ENCODE data around the gene TMEM135. TPM values are rescaled to one million over a fixed set of nuclear protein-coding genes. Genes with fewer than 3 reads are reported as not detected.
"Not testable (repeated sequence)": the region's sequence is repeated elsewhere in the genome, so short reads cannot be mapped to it uniquely, and the experiment has no call there.

TMEM135 gene
- total RNA-seq, 1 experiment from 2014 or later: 11.0 TPM

DNA sequence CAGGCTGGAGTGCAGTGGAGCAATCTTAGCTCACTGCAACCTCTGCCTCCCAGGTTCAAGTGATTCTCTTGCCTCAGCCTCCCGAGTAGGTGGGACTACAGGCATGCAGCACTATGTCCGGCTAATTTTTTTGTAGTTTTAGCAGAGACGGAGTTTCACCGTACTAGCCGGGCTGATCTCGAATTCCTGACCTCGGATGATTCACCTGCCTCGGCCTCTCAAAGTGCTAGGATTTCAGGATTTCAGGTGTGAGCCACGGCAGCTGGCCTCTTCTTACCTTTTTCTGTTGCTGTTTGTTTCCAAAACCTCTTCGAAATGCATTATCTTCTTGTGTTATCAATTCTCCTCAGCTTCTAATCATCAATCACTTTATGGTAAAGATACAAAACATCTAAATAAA lies 22.1 kb upstream of the TMEM135 start:
- in situ Hi-C loops (cut with HindIII; ENCODE audit: low pct_unique_long_range_greater_than_20kb, low sequenced_read_pairs): no loop called here

DNA sequence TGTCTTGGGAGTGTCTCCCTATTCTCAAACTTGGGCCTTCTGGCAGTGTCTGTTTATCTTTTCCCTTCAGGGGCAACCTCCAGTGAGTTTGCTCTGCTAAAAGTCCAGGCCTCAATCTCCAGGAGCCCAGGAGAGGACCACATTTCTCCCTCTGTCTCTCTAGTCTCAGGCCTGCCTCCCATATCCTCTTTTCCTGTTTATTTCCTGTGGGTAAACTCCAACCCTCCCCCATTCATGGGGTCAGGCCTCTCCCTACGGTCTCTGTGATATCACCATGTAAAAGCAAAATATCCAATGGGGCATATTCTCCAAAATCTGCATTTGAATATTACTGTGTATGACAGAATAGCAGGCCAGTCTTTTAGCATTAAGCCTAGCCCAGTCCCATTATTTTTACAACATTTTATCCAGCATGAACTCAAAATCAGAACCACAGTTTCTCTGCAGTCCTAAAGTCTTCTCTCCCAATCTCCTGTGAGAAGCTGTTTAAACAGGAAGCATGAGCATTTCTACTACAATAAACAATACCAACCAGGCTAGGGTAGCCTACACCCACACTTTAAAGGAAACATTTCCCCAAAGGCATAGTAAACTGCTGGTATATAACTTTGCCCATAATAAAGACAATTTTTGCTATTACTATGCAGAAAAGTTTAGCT lies 18.0 kb upstream of the TMEM135 start:
- DNase-seq (ENCODE audit: low read depth): no peak
- in situ Hi-C loops (cut with HindIII; ENCODE audit: low pct_unique_long_range_greater_than_20kb, low sequenced_read_pairs): no loop called here

More for the DNA sequence above, 22.1 kb upstream of the TMEM135 start:
- no peak for DNase-seq (ENCODE audit: low read depth)

DNA sequence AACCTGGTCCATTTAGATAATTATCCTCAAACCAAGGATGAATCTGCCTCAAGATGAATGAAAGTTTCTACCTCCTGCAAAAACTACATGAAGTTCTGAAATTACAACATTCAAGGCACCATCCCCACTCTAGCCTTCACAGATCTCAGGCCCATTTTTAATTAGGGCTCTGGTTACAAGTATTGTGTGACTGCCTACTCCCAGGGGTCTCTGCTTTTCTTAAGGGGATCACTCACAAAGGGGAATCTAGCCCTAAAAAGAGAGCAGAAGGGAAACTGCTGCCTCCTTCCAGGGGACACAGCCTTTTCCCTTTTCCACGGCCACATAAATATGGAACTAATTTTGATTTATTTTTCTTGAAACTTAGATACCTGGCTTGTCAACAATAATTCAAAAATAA lies 17.4 kb upstream of the TMEM135 start:
- in situ Hi-C loops (cut with HindIII; ENCODE audit: low pct_unique_long_range_greater_than_20kb, low sequenced_read_pairs): no loop called here
- DNase-seq (ENCODE audit: low read depth): no peak

DNA sequence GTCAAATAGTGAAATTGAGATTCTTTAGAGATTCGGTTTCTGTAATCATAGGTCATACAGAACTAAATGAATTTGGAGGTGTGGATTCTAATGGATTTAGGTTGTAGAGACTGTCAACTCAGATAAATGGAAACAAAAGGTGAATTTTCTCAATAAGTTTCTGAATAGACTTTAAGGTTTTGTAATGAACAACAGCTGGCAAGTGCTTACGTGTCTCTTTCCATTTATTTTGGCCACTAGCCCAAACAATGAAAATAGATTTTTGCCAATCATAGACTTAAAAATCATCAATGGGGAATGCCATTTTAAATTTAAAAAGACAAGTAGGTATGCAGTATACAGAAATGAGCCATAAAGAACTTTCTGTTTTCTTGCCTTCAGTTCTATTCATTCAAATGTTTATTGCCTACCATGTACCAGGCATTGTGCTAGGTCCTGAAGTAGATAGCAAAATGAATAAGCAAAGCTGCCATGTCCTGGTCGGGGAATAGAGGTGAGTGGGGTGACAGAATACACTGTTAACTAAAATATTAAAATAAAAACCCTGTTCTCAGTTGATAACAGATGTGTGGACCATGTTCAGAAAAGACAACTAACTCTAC lies 16.9 kb upstream of the TMEM135 start:
- no peak for DNase-seq (ENCODE audit: low read depth)
- in situ Hi-C loops (cut with HindIII; ENCODE audit: low pct_unique_long_range_greater_than_20kb, low sequenced_read_pairs): no loop called here

DNA sequence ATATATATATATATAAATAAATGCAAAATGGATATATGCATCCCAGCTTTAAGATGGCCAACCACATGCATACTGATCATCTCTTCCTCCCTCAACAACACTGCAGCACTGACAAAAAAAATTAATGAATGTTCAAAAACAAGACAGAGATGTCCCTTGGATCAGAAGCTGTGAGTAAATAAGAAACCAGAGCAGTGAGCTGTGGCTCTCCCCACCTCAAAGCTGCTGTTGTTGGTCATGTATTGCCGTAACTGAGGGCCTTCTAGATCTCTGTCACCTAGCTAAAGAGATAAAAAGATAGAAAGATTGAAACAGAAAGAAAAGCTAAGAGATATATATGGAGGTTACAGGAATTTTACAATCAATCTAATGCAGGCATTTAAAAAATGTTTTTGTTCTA lies 15.5 kb upstream of the TMEM135 start:
- DNase-seq (ENCODE audit: low read depth): no peak
- in situ Hi-C loops (cut with HindIII; ENCODE audit: low pct_unique_long_range_greater_than_20kb, low sequenced_read_pairs): no loop called here

DNA sequence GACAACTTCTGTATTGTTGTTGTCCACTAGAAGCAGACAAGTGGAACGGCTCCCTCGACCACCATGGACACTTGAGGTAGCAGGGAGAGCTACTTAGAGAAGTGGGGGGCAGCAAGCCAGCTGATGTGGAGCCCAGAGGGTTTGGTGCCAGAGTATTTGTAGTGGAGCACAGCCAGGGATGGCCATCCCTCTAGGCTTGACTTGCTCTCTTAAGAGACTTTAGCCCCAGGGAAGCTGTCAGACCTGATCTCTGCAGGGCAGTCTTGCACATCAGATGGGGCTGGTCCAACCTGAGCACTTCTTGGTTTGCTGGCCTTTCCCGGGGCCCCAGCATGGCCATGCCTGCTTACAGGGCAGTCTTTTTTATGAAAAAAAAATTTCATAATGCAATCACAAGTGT lies 15.0 kb upstream of the TMEM135 start:
- in situ Hi-C loops (cut with HindIII; ENCODE audit: low pct_unique_long_range_greater_than_20kb, low sequenced_read_pairs): no loop called here

DNA sequence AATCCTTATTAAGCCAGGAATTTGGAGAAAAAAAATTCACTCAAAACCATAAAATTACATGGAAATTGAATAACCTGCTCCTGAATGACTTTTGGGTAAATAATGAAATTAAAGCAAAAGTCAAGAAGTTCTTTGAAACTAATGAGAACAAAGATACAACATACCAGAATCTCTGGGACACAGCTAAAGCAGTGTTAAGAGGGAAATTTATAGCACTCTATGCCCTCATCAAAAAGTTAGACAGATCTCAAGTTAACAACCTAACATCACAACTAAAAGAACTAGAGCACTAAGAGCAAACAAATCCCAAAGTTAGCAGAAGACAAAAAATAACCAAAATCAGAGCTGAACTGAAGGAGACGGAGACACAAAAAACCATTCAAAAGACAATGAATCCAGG lies 11.3 kb upstream of the TMEM135 start:
- in situ Hi-C loops (cut with HindIII; ENCODE audit: low pct_unique_long_range_greater_than_20kb, low sequenced_read_pairs); DNase-seq (ENCODE audit: low read depth): not testable (repeated sequence)

More for the DNA sequence above, 15.0 kb upstream of the TMEM135 start:
- DNase-seq (ENCODE audit: low read depth): no peak

DNA sequence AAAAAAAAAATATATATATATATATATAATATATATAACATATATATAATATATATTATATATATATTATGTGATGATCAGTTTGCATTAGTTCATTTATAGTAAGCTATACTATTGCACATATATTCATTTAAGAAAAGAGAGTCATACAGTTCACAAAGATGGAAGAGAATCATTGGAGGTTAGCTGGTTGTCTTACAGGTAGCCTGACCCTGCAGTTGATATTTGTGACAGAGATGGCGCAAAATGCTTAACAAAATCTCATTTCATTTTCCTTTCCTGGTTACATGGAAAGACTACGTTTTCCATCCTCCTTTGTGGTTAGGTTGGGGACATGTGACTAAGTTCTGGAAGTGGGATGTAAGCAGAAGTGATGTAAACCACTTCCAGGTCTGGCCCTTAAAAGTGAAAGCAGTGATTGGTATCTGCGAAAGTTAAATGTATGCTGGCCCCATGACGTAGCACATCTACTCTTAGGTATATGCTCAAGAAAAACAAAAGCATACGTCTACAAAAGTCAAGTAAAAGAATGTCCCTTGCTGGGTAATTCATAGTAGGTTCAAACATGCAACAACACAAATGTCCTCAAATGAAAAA lies 7.2 kb upstream of the TMEM135 start:
- in situ Hi-C loops (cut with HindIII; ENCODE audit: low pct_unique_long_range_greater_than_20kb, low sequenced_read_pairs): no loop called here

DNA sequence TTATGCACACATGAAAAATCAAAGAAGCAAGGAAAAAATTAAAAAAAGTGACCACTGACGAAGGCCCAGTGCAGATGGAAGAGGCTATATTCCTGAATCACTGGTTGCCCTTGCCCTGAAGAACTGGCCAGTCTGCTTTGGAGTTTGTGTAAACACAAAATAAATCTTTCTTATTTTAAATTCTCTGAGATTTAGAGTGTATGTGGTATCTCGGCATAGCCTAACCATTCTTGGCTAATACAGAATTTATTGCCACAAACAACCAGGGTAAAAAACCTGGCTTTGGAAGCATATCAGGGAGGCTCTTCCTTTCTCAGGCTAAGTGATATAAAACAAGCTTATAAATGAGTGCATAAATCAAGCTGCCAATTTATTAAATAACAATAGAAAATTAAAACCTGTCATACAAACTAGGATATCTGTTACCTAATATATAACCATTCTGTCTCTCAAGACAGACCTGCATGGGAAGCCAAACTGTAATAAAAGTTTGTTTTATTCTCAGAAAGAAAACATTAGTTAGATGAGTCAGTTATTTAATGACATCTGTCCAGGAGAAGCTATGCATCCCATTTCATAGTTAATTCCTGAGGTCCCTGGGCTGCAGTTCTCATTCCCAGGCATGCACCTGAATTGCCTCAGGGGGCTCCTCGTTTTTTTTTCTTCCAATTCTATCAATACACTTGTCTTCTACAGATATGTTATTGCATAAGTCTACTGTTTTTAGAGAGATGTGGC lies 6.1 kb upstream of the TMEM135 start:
- in situ Hi-C loops (cut with HindIII; ENCODE audit: low pct_unique_long_range_greater_than_20kb, low sequenced_read_pairs): no loop called here
- DNase-seq (ENCODE audit: low read depth): no peak

More for the DNA sequence above, 7.2 kb upstream of the TMEM135 start:
- no peak for DNase-seq (ENCODE audit: low read depth)

DNA sequence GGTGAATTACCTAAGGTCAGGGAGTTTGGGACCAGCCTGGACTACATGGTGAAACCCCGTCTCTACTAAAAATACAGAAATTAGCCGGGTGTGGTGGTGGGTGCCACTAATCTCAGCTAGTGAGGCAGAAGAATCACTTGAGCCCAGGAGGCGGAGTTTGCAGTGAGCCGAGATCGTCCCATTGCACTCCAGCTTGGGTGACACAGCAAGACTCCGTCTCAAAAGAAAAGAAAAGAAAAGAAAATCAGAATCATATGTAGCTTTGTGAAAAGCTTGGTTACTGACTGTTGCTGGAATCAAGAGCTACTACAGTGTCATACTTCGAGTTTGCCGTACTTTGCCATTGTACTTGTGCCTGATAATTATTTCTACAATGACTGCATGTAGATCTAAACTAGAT lies 4.2 kb upstream of the TMEM135 start:
- DNase-seq (ENCODE audit: low read depth): no peak
- in situ Hi-C loops (cut with HindIII; ENCODE audit: low pct_unique_long_range_greater_than_20kb, low sequenced_read_pairs): no loop called here

DNA sequence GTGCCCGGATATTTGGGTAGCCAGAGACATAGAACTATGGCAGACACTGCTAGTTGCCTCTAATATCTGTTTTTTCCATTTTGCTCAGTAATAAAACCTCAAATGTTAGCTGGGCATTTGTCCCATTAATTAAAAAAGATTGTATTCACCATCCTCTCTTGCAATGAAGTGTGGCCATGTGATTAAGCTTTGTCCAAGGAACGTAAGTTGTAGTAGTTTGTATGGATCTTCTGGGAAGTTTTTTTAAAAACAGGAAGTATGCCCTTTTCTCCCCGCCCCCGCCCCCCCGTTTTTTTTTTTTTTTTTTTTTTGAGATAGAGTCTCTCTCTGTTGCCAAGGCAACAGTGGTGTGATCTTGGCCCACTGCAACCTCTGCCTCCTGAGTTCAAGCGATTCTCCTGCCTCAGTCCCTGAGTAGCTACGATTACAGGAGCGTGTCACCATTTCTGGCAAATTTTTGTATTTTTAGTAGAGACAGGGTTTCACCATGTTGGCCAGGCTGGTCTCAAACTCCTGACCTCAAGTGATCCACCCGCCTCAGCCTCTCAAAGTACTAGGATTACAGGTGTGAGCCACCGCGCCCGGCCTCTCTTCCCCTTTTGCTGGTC lies 1.7 kb upstream of the TMEM135 start:
- DNase-seq (ENCODE audit: low read depth): no peak
- in situ Hi-C loops (cut with HindIII; ENCODE audit: low pct_unique_long_range_greater_than_20kb, low sequenced_read_pairs): no loop called here

DNA sequence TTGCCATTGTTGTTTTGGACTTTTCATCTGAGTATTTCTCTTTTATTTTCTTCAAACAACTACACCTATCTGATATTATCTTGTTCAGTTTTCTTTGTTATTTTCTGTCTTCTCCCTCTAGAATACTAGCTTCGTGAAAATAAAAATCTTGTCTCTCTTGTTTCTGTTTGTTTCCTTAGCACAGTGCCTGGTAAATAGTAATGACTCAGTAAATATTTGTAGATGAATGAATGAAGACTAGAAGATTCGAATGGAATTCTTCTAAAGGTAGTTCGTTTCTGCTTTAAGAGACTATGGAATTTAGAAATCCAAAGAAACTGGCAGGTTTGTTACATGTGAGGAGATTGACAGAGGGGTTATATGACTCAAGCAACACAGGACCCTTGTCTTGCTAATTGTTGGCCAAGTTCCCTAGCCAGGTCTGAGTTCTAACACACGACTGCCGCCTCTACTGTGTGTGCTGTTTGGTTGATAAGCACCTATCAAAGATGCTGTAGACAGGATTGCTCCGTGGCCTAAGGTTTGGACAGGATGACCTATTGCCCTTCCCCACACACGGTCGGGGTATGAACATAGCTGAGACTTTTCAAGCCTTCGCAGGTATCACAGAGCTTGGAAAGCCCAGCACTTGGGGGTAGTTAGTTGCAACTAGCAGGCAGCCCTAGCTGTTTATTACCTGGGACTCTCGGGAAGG lies 831 bp upstream of the TMEM135 start:
- in situ Hi-C loops (cut with HindIII; ENCODE audit: low pct_unique_long_range_greater_than_20kb, low sequenced_read_pairs): no loop called here

DNA sequence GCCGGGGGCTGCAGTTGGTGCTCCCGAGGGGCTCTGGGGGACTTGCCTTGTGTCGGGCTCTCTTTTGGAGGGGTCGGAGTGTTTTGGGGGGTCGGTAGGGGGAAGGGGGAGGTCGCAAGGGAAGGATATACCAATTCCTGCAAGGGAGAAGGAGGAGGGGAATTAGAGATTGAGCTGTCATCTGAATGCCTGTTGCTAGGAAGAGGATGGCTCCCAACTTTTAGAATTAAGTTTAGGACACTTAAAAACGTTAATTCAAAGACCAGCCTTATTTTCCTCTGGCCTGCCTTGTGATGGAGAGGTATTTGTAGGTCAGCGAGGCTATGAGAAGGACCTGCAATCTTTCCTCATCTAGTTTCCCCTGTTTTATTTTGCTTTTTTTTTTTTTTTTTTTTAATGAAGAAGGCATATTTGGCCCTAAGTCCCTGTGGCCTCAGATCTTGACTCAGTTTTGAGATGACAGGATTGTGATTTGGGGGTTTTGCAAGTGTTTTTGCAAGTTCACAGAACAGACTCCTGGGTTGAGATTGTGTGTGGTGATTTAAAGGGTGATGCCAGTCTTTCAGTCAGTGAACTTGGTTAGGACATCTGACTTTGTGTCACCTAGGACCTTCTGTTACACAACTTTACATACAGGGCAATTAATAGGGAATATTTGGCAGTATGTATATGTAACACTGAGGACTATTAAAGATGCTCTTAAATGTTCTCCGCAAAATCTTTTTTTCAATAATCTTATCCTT lies 672 bp downstream of the TMEM135 start:
- no peak for DNase-seq (ENCODE audit: low read depth)
- in situ Hi-C loops (cut with HindIII; ENCODE audit: low pct_unique_long_range_greater_than_20kb, low sequenced_read_pairs): no loop called here

More for the DNA sequence above, 831 bp upstream of the TMEM135 start:
- no peak for DNase-seq (ENCODE audit: low read depth)

DNA sequence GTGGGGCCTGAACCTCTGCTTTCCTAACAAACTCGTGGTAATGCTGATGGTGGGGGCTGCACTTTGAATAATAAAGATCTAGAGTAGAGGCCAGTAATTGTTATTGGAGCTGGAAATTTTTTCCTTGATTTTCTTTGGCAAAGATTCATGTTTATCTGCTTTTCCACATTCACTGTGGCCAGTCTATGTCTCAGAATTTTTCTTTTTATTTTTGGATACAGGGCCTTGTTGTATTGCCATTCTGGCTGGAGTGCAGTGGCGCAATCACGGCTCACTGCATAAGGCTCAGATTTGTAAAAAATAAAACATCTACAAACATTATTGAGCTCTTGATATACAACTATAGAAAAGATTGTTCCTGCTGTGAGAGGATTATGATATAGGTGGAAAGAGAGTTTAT lies 1.6 kb downstream of the TMEM135 start:
- no peak for DNase-seq (ENCODE audit: low read depth)
- in situ Hi-C loops (cut with HindIII; ENCODE audit: low pct_unique_long_range_greater_than_20kb, low sequenced_read_pairs): no loop called here

DNA sequence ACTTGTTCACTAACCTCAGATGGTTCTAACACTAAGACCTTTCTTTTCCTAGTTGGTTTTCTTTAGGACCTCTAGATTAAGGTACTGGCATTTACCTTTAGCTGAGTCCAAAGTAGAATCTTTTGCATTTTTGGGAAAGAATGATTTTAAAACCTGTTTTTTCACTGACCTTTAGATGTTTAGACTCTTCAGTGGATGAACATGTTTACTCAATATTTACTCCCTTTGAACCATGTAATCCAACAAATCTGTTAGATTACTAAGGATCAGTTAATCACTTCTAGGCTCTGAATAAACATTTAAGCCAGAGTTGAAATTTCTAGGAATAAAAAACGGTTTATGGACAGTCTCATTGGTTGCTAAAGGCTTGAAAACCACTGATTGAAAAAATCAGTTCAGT lies 6.2 kb downstream of the TMEM135 start:
- in situ Hi-C loops (cut with HindIII; ENCODE audit: low pct_unique_long_range_greater_than_20kb, low sequenced_read_pairs): no loop called here
- DNase-seq (ENCODE audit: low read depth): no peak

DNA sequence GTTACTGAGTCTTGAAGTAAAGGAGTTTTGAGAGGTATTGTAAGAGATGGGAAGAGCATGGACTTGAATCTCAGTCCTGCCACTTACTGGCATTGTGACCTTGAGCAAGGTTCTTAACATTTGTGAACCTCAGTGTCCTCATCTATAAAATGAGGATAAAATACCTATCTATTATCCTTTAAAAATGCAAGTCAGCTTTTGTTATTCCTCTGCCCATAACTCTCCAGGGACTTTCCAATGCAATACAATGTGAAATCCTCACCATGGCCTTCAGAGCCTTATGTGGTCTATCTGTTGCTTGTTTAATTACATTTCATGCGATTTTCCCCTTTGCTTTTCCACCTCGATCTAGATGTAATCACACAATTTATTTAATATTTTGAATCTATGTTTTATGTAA lies 9.1 kb downstream of the TMEM135 start:
- in situ Hi-C loops (cut with HindIII; ENCODE audit: low pct_unique_long_range_greater_than_20kb, low sequenced_read_pairs): no loop called here
- no peak for DNase-seq (ENCODE audit: low read depth)

DNA sequence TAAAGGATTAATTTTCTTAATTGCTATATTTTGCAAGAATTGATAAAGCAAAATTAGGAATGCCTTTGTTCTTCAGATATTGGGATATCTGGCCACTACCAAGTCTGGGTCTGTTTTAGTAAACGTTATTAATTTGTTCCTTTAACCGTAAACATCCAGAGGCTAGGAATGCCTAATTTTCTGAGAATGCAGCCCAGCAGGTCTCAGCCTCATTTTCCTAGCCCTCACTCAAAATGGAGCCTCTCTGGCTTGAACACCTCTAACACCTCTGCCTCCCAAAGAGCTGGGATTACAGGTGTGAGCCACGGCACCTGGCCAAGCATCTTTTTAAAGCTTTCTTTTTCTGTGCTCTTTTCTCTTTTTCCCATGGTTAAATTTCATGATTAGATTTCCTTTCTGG lies 18.4 kb downstream of the TMEM135 start:
- DNase-seq (ENCODE audit: low read depth): no peak
- in situ Hi-C loops (cut with HindIII; ENCODE audit: low pct_unique_long_range_greater_than_20kb, low sequenced_read_pairs): no loop called here

DNA sequence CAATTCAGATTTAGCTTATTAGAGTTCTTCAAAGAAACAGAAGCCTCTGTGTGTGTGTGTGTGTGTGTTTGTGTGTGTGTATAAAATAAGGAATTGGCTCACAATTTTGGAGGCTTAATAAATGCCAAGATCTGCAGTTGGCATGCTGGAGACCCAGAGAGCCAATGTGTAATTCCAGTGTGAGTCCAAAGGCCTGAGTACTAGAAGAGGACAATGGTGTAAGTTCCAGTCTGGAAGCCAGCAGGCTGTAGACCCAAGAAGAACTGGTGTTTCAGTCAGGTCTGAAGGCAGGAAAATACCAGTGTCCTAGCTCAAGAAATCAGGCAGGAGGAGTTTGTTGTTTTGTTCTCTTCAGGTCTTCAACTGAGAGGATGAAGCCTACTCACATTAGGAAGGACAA lies 20.0 kb downstream of the TMEM135 start:
- DNase-seq (ENCODE audit: low read depth): no peak
- in situ Hi-C loops (cut with HindIII; ENCODE audit: low pct_unique_long_range_greater_than_20kb, low sequenced_read_pairs): no loop called here

All from Caki2 (cell line).